Measurements from ENCODE around the gene FLYWCH2. TPM values are rescaled to one million over a fixed set of nuclear protein-coding genes. Genes with fewer than 3 reads are reported as not detected.
"Not testable (repeated sequence)": the region's sequence is repeated elsewhere in the genome, so short reads cannot be mapped to it uniquely, and the experiment has no call there.

The FLYWCH2 gene
- total RNA-seq, 8 experiments from 2014 or later = 41.6 to 136 (median 49.4) TPM

- in situ Hi-C loops (cut with MboI; ENCODE audit: low pct_unique_long_range_greater_than_20kb in 2 of 9, low sequenced_read_pairs in 9 of 9, unreplicated experiment in 9 of 9); H3K27ac ChIP-seq; ATAC-seq (replicated peaks in 6 of 8); H3K4me3 ChIP-seq: not testable (repeated sequence)
- 90 to 100% (median 100%) methylated on average over 1 to 8 of the region's 13 CpGs; no CpG with 5 or more reads in 4 of the 10 experiments for WGBS, 10 experiments
- H3K4me1 ChIP-seq (replicated peaks in 1 of 2) = peaks cover 0 to 10% of the 10 kb centered on the region in 2 donors
Measured at GRCh38 chr16:2931231-2931914, 48.4 kb downstream of the FLYWCH2 start.

GRCh38 chr16:2933136-2933535 lies 50.1 kb downstream of the FLYWCH2 start:
- Histone ChIP-seq H3K4me3 (no peak overlapping the region), H3K27ac (no peak overlapping the region), H3K4me1 (replicated peaks in 1 of 2) (peaks cover 0 to 6% of the 10 kb centered on the region in 2 donors)
- peak in 1 of 8 experiments; percentile 6 for ATAC-seq (replicated peaks in 6 of 8)
- 90 to 100% (median 97%) methylated on average over 1 to 15 of the region's 30 CpGs; no CpG with 5 or more reads in 6 of the 10 experiments for WGBS, 10 experiments
- in situ Hi-C loops (cut with MboI; ENCODE audit: low pct_unique_long_range_greater_than_20kb in 2 of 9, low sequenced_read_pairs in 9 of 9, unreplicated experiment in 9 of 9) = no loop called here

GRCh38 chr16:2933701-2934100 lies 50.7 kb downstream of the FLYWCH2 start:
- WGBS, 10 experiments = no CpG with 5 or more reads among the region's 22 CpGs
- Histone ChIP-seq H3K27ac (no peak overlapping the region), H3K4me3 (no peak overlapping the region), H3K4me1 (replicated peaks in 1 of 2) (peaks cover 0 to 2% of the 10 kb centered on the region in 2 donors)
- in situ Hi-C loops (cut with MboI; ENCODE audit: low pct_unique_long_range_greater_than_20kb in 2 of 9, low sequenced_read_pairs in 9 of 9, unreplicated experiment in 9 of 9) = no loop called here
- peak in 1 of 8 experiments; percentile 10 for ATAC-seq (replicated peaks in 6 of 8)

- Histone ChIP-seq H3K27ac (no peak overlapping the region), H3K4me3 (no peak overlapping the region), H3K4me1 (replicated peaks in 1 of 2) (no peaks in the 10 kb centered on the region)
- in situ Hi-C loops (cut with MboI; ENCODE audit: low pct_unique_long_range_greater_than_20kb in 2 of 9, low sequenced_read_pairs in 9 of 9, unreplicated experiment in 9 of 9) = no loop called here
- 76 to 97% (median 89%) methylated on average over 6 to 14 of the region's 15 CpGs; no CpG with 5 or more reads in 2 of the 10 experiments for WGBS, 10 experiments
- no peak for ATAC-seq (replicated peaks in 6 of 8)
Measured at GRCh38 chr16:2934450-2934849, 51.4 kb downstream of the FLYWCH2 start.

GRCh38 chr16:2936436-2937011 lies 53.5 kb downstream of the FLYWCH2 start:
- Histone ChIP-seq H3K4me3 (no peak overlapping the region), H3K27ac (no peak overlapping the region), H3K4me1 (replicated peaks in 1 of 2) (no peaks in the 10 kb centered on the region)
- peak in 4 of 8 experiments; percentile 6 to 25 (median 18) for ATAC-seq (replicated peaks in 6 of 8)
- in situ Hi-C loops (cut with MboI; ENCODE audit: low pct_unique_long_range_greater_than_20kb in 2 of 9, low sequenced_read_pairs in 9 of 9, unreplicated experiment in 9 of 9) = no loop called here
- WGBS, 10 experiments = 94 to 100% (median 100%) methylated on average over 1 to 3 of the region's 22 CpGs; no CpG with 5 or more reads in 7 of the 10 experiments

- Histone ChIP-seq H3K4me3 (no peak overlapping the region), H3K27ac (no peak overlapping the region), H3K4me1 (replicated peaks in 1 of 2) (no peaks in the 10 kb centered on the region)
- 82 to 93% (median 91%) methylated on average over 2 to 6 of the region's 24 CpGs; no CpG with 5 or more reads in 7 of the 10 experiments for WGBS, 10 experiments
- in situ Hi-C loops (cut with MboI; ENCODE audit: low pct_unique_long_range_greater_than_20kb in 2 of 9, low sequenced_read_pairs in 9 of 9, unreplicated experiment in 9 of 9) = no loop called here
- ATAC-seq (replicated peaks in 6 of 8) = peak in 4 of 8 experiments; percentile 7 to 24 (median 14)
Measured at GRCh38 chr16:2937170-2937569, 54.2 kb downstream of the FLYWCH2 start.

- H3K27ac ChIP-seq = no peak overlapping the region
- 98 to 100% methylated on average over 7 to 8 of the region's 12 CpGs; no CpG with 5 or more reads in 8 of the 10 experiments for WGBS, 10 experiments
- peak in 1 of 8 experiments; percentile 10 for ATAC-seq (replicated peaks in 6 of 8)
- H3K4me3 ChIP-seq = no peak overlapping the region
- no peaks in the 10 kb centered on the region for H3K4me1 ChIP-seq (replicated peaks in 1 of 2)
- in situ Hi-C loops (cut with MboI; ENCODE audit: low pct_unique_long_range_greater_than_20kb in 2 of 9, low sequenced_read_pairs in 9 of 9, unreplicated experiment in 9 of 9) = no loop called here
Measured at GRCh38 chr16:2938206-2938605, 55.2 kb downstream of the FLYWCH2 start.

GRCh38 chr16:2939968-2940367 lies 57.0 kb downstream of the FLYWCH2 start:
- H3K27ac ChIP-seq = no peak overlapping the region
- H3K4me1 ChIP-seq (replicated peaks in 1 of 2) = no peaks in the 10 kb centered on the region
- 83 to 100% (median 86%) methylated on average over 1 to 2 of the region's 2 CpGs; no CpG with 5 or more reads in 7 of the 10 experiments for WGBS, 10 experiments
- in situ Hi-C loops (cut with MboI; ENCODE audit: low pct_unique_long_range_greater_than_20kb in 2 of 9, low sequenced_read_pairs in 9 of 9, unreplicated experiment in 9 of 9) = no loop called here
- H3K4me3 ChIP-seq = no peak overlapping the region
- ATAC-seq (replicated peaks in 6 of 8) = no peak

- 73 to 100% (median 93%) methylated on average over 1 to 4 of the region's 4 CpGs; no CpG with 5 or more reads in 1 of the 10 experiments for WGBS, 10 experiments
- ATAC-seq (replicated peaks in 6 of 8) = no peak
- Histone ChIP-seq H3K27ac (no peak overlapping the region), H3K4me3 (no peak overlapping the region), H3K4me1 (replicated peaks in 1 of 2) (no peaks in the 10 kb centered on the region)
- in situ Hi-C loops (cut with MboI; ENCODE audit: low pct_unique_long_range_greater_than_20kb in 2 of 9, low sequenced_read_pairs in 9 of 9, unreplicated experiment in 9 of 9) = no loop called here
Measured at GRCh38 chr16:2942045-2942444, 59.0 kb downstream of the FLYWCH2 start.

GRCh38 chr16:2943716-2944115 lies 60.7 kb downstream of the FLYWCH2 start:
- ATAC-seq (replicated peaks in 6 of 8); H3K4me1 ChIP-seq (replicated peaks in 1 of 2); H3K4me3 ChIP-seq; in situ Hi-C loops (cut with MboI; ENCODE audit: low pct_unique_long_range_greater_than_20kb in 2 of 9, low sequenced_read_pairs in 9 of 9, unreplicated experiment in 9 of 9); H3K27ac ChIP-seq: not testable (repeated sequence)
- 69 to 100% (median 87%) methylated on average over 1 to 5 of the region's 12 CpGs; no CpG with 5 or more reads in 4 of the 10 experiments for WGBS, 10 experiments

GRCh38 chr16:2946649-2947048 lies 63.6 kb downstream of the FLYWCH2 start:
- in situ Hi-C loops (cut with MboI; ENCODE audit: low pct_unique_long_range_greater_than_20kb in 2 of 9, low sequenced_read_pairs in 9 of 9, unreplicated experiment in 9 of 9) = no loop called here
- 83 to 100% (median 93%) methylated on average over 1 to 4 of the region's 4 CpGs; no CpG with 5 or more reads in 2 of the 10 experiments for WGBS, 10 experiments
- H3K4me3 ChIP-seq = no peak overlapping the region
- no peaks in the 10 kb centered on the region for H3K4me1 ChIP-seq (replicated peaks in 1 of 2)
- ATAC-seq (replicated peaks in 6 of 8) = no peak
- H3K27ac ChIP-seq = no peak overlapping the region
